ENCODE measurements around the gene EOLA1.
A peak's percentile ranks its signal among the peaks of the same experiment; 100 is the strongest.

EOLA1 gene

DNA sequence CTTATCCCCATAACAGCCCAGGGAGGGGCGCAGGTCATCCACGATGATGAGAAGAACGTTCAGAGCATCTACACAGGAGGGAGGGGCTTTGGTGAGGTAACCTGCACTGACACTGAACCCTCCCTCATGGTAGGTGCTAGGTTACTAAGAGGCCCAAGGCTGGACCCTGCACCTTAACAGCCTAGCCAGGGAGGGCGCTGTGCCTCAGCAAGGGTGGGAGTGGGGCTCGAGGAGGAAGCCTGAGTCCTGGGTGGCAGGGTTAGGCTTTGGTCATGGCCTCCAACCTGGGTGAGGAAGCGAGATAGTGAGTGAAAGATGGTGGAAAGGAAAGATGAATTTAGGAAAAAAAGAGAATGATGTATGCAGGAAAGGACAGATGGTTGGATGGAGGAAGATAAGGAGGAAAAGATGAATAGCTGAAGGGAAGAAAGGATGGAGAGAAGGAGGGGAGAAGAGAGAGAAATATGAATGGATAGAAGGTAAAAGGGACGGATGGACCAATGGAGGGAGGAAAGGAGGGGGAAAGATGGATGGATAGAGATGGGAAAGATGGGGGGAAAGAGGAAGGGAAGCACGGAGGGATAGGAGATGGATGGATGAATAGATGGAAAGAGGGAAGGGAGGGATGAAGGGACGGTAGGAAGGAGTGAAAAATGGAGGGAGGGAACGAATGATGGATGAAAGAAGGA lies 36.4 kb upstream of the EOLA1 start:
- no peak overlapping the region for H3K9ac ChIP-seq (ENCODE audit: low read depth, low read length, poor library complexity)
- WGBS, 2 donors (ENCODE audit: extremely low coverage in 2 of 2, insufficient read length in 2 of 2, insufficient replicate concordance in 1 of 2) = 100% methylated on average over 4 of the region's 10 CpGs
- H3K4ac ChIP-seq (ENCODE audit: low read length) = no peak overlapping the region
- H4K8ac ChIP-seq (ENCODE audit: low read depth, low read length) = no peak overlapping the region
- H2BK15ac ChIP-seq (ENCODE audit: low read length) = no peak overlapping the region
- H3K23ac ChIP-seq (ENCODE audit: low read depth, low read length, poor library complexity) = no peak overlapping the region
- H3K79me1 ChIP-seq (ENCODE audit: low read depth, low read length) = no peaks in the 10 kb centered on the region
- H2AFZ ChIP-seq (ENCODE audit: low read length) = peak overlapping the region; percentile 85
- H2BK5ac ChIP-seq (ENCODE audit: low read length) = no peak overlapping the region
- H3K4me3 ChIP-seq (ENCODE audit: low read length in 2 of 2) = peak overlapping the region; percentile 70 to 90
- no peak overlapping the region for H3K27ac ChIP-seq (replicated peaks; ENCODE audit: low read length)
- H2BK120ac ChIP-seq (ENCODE audit: low read depth, low read length) = no peak overlapping the region
- peak overlapping the region; percentile 49 for H3K4me2 ChIP-seq (ENCODE audit: insufficient read depth, low read length, poor library complexity, severe bottlenecking)
- no peak overlapping the region for H4K91ac ChIP-seq (ENCODE audit: low read depth, low read length, poor library complexity)
- no peaks in the 10 kb centered on the region for H3K27me3 ChIP-seq (ENCODE audit: control insufficient read depth in 3 of 3, insufficient read depth in 3 of 3, low read depth in 1 of 3, low read length in 3 of 3)
- no peaks in the 10 kb centered on the region for H3K9me3 ChIP-seq (replicated peaks in 1 of 2; ENCODE audit: control insufficient read depth in 2 of 2, insufficient read depth in 1 of 2, low read depth in 1 of 2, low read length in 2 of 2)
- peaks cover 7 to 26% of the 10 kb centered on the region in 2 donors for H3K36me3 ChIP-seq (replicated peaks in 1 of 2; ENCODE audit: control insufficient read depth in 2 of 2, insufficient read depth in 2 of 2, low read length in 2 of 2)
- peaks cover 4% of the 10 kb centered on the region in 2 donors for H3K4me1 ChIP-seq (ENCODE audit: control insufficient read depth in 2 of 2, insufficient read depth in 1 of 2, low read depth in 1 of 2, low read length in 2 of 2)
- no peak overlapping the region for H2BK12ac ChIP-seq (ENCODE audit: low read length)
- H3K18ac ChIP-seq (ENCODE audit: low read length) = no peak overlapping the region
- no peak for DNase-seq (ENCODE audit: low spot score)
- H3K14ac ChIP-seq (ENCODE audit: low read length) = no peak overlapping the region
- H2AK5ac ChIP-seq (ENCODE audit: low read depth, low read length) = no peak overlapping the region

DNA sequence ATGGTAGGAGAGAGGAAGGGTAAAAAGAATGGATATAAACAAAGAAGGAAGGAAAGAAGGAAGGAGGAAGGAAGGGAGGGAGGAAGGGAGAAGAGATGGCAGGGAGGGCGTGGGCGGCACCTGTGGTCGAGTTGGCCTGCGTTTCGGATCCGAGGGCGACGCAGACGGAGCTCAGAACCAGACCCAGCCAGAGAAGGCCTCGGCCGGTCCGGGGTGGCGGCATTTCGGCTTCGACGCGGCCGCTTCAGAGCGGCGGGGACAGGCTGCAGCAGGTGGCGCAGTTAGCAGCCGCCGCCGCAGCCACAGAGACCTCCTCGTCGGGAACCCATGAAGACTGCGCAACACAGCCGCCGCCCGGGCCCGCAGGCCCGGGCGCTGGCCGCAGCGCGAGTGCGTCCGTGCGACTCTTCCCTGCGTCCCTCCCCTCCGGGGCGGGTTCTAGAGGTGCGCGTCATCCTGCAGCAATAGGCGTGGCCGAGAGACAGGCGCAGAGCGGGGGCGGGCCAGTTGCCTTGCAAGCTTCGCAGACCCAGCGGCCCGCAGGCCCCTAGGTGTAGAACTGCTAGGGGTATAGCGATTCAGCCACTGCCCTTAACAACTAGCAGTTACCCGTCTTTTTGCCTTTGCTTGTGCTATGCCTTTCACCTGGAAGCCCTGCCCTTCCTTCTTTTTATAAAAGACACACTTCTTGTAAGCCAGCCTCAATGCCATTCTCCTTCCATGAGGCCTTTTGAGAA lies 35.7 kb upstream of the EOLA1 start, which contains the start of gene IDS:
TSS of gene IDS (minus strand) at position 392 of the 737 bp plus-strand sequence. CDS start at position 223, 169 bp downstream.
- no peak within 1 kb of the TSS for H2BK5ac ChIP-seq (ENCODE audit: low read length)
- H3K14ac ChIP-seq (ENCODE audit: low read length) = no peak within 1 kb of the TSS
- H2BK15ac ChIP-seq (ENCODE audit: low read length) = no peak within 1 kb of the TSS
- peak within 1 kb of the TSS; percentile 83 for H3K18ac ChIP-seq (ENCODE audit: low read length)
- H2AK5ac ChIP-seq (ENCODE audit: low read depth, low read length) = no peak within 1 kb of the TSS
- H3K4me3 ChIP-seq (ENCODE audit: low read length in 2 of 2) = peak within 1 kb of the TSS; percentile 70 to 90
- H4K91ac ChIP-seq (ENCODE audit: low read depth, low read length, poor library complexity) = no peak within 1 kb of the TSS
- peak; percentile 62 for DNase-seq (ENCODE audit: low spot score)
- peak within 1 kb of the TSS; percentile 43 for H3K23ac ChIP-seq (ENCODE audit: low read depth, low read length, poor library complexity)
- H3K9ac ChIP-seq (ENCODE audit: low read depth, low read length, poor library complexity) = peak within 1 kb of the TSS; percentile 21
- H3K9me3 ChIP-seq (replicated peaks in 1 of 2; ENCODE audit: control insufficient read depth in 2 of 2, insufficient read depth in 1 of 2, low read depth in 1 of 2, low read length in 2 of 2) = no peaks in the 10 kb centered on the region
- H3K79me1 ChIP-seq (ENCODE audit: low read depth, low read length) = no peaks in the 10 kb centered on the region
- no peak within 1 kb of the TSS for H2BK12ac ChIP-seq (ENCODE audit: low read length)
- H4K8ac ChIP-seq (ENCODE audit: low read depth, low read length) = no peak within 1 kb of the TSS
- peaks cover 0 to 4% (median 0%) of the 10 kb centered on the region in 3 experiments for H3K27me3 ChIP-seq (ENCODE audit: control insufficient read depth in 3 of 3, insufficient read depth in 3 of 3, low read depth in 1 of 3, low read length in 3 of 3)
- H3K4me2 ChIP-seq (ENCODE audit: insufficient read depth, low read length, poor library complexity, severe bottlenecking) = peak within 1 kb of the TSS; percentile 49
- peaks cover 7 to 21% of the 10 kb centered on the region in 2 donors for H3K36me3 ChIP-seq (replicated peaks in 1 of 2; ENCODE audit: control insufficient read depth in 2 of 2, insufficient read depth in 2 of 2, low read length in 2 of 2)
- H3K27ac ChIP-seq (replicated peaks; ENCODE audit: low read length) = no peak within 1 kb of the TSS
- no CpG with 5 or more reads among the region's 54 CpGs for WGBS, 2 donors (ENCODE audit: extremely low coverage in 2 of 2, insufficient read length in 2 of 2, insufficient replicate concordance in 1 of 2)
- no peak within 1 kb of the TSS for H2BK120ac ChIP-seq (ENCODE audit: low read depth, low read length)
- peak within 1 kb of the TSS; percentile 85 for H2AFZ ChIP-seq (ENCODE audit: low read length)
- peaks cover 4% of the 10 kb centered on the region in 2 donors for H3K4me1 ChIP-seq (ENCODE audit: control insufficient read depth in 2 of 2, insufficient read depth in 1 of 2, low read depth in 1 of 2, low read length in 2 of 2)
- H3K4ac ChIP-seq (ENCODE audit: low read length) = no peak within 1 kb of the TSS

DNA sequence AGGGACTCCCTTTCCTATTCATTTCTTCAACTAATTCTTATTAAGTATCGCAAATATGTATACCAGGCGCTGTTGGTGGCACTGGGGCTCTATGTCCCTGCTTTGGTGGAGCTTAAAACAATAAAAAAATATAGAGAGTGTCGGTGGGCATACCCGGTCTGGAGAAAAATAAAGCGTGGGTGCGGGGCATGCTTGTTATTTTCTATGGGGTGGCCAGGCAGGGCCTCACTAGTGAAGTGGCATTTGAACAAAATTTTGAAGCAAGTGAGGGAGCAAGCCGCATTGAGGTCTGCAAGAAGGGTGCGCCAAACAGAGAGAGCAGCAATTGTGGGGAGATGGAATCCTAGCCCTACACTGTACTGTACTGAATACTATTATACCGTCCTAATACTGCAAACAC lies 35.1 kb upstream of the EOLA1 start:
- Histone ChIP-seq H3K79me1 (ENCODE audit: low read depth, low read length) (no peaks in the 10 kb centered on the region), H3K14ac (ENCODE audit: low read length) (no peak overlapping the region), H4K8ac (ENCODE audit: low read depth, low read length) (no peak overlapping the region), H3K27ac (replicated peaks; ENCODE audit: low read length) (no peak overlapping the region), H3K23ac (ENCODE audit: low read depth, low read length, poor library complexity) (no peak overlapping the region), H3K4ac (ENCODE audit: low read length) (no peak overlapping the region), H4K91ac (ENCODE audit: low read depth, low read length, poor library complexity) (no peak overlapping the region), H2AFZ (ENCODE audit: low read length) (peak overlapping the region; percentile 72), H3K4me3 (ENCODE audit: low read length in 2 of 2) (peak overlapping the region in 1 of 2 donors; percentile 70), H2BK5ac (ENCODE audit: low read length) (no peak overlapping the region), H3K4me1 (ENCODE audit: control insufficient read depth in 2 of 2, insufficient read depth in 1 of 2, low read depth in 1 of 2, low read length in 2 of 2) (peaks cover 4% of the 10 kb centered on the region in 2 donors), H3K36me3 (replicated peaks in 1 of 2; ENCODE audit: control insufficient read depth in 2 of 2, insufficient read depth in 2 of 2, low read length in 2 of 2) (peaks cover 5 to 16% of the 10 kb centered on the region in 2 donors), H3K18ac (ENCODE audit: low read length) (no peak overlapping the region), H2BK15ac (ENCODE audit: low read length) (no peak overlapping the region), H2AK5ac (ENCODE audit: low read depth, low read length) (no peak overlapping the region), H3K27me3 (ENCODE audit: control insufficient read depth in 3 of 3, insufficient read depth in 3 of 3, low read depth in 1 of 3, low read length in 3 of 3) (peaks cover 0 to 5% (median 0%) of the 10 kb centered on the region in 3 experiments), H3K4me2 (ENCODE audit: insufficient read depth, low read length, poor library complexity, severe bottlenecking) (no peak overlapping the region), H2BK120ac (ENCODE audit: low read depth, low read length) (no peak overlapping the region), H3K9ac (ENCODE audit: low read depth, low read length, poor library complexity) (no peak overlapping the region), H3K9me3 (replicated peaks in 1 of 2; ENCODE audit: control insufficient read depth in 2 of 2, insufficient read depth in 1 of 2, low read depth in 1 of 2, low read length in 2 of 2) (no peaks in the 10 kb centered on the region), H2BK12ac (ENCODE audit: low read length) (no peak overlapping the region)
- no CpG with 5 or more reads among the region's 9 CpGs for WGBS, 2 donors (ENCODE audit: extremely low coverage in 2 of 2, insufficient read length in 2 of 2, insufficient replicate concordance in 1 of 2)
- no peak for DNase-seq (ENCODE audit: low spot score)

DNA sequence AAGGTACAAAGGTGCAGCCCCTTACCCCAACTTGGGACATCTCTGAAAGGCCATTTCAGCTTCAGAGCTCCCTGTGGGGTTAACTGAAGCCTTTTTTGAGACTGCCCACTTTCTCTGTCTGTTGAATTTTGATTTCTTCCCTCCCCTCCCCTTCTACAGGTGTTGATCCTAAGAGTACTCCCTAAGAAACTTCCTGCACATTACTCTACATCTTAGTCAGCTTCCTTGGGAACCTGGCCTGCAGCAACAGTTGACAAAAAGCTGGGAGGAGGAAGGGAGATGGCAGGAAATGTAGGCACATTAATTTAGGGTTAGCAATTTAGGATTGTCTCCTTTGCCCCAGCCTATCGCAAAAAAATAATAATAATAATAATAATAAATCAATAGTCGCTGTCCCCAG lies 34.5 kb upstream of the EOLA1 start:
- H3K14ac ChIP-seq (ENCODE audit: low read length) = no peak overlapping the region
- peak overlapping the region; percentile 72 for H2AFZ ChIP-seq (ENCODE audit: low read length)
- no peak overlapping the region for H2AK5ac ChIP-seq (ENCODE audit: low read depth, low read length)
- no peak overlapping the region for H4K8ac ChIP-seq (ENCODE audit: low read depth, low read length)
- peaks cover 4% of the 10 kb centered on the region in 2 donors for H3K4me1 ChIP-seq (ENCODE audit: control insufficient read depth in 2 of 2, insufficient read depth in 1 of 2, low read depth in 1 of 2, low read length in 2 of 2)
- H3K4me3 ChIP-seq (ENCODE audit: low read length in 2 of 2) = no peak overlapping the region
- H3K79me1 ChIP-seq (ENCODE audit: low read depth, low read length) = no peaks in the 10 kb centered on the region
- no peak overlapping the region for H3K27ac ChIP-seq (replicated peaks; ENCODE audit: low read length)
- no peak overlapping the region for H2BK12ac ChIP-seq (ENCODE audit: low read length)
- no peak overlapping the region for H3K18ac ChIP-seq (ENCODE audit: low read length)
- no peaks in the 10 kb centered on the region for H3K9me3 ChIP-seq (replicated peaks in 1 of 2; ENCODE audit: control insufficient read depth in 2 of 2, insufficient read depth in 1 of 2, low read depth in 1 of 2, low read length in 2 of 2)
- H3K36me3 ChIP-seq (replicated peaks in 1 of 2; ENCODE audit: control insufficient read depth in 2 of 2, insufficient read depth in 2 of 2, low read length in 2 of 2) = peaks cover 3 to 13% of the 10 kb centered on the region in 2 donors
- WGBS, 2 donors (ENCODE audit: extremely low coverage in 2 of 2, insufficient read length in 2 of 2, insufficient replicate concordance in 1 of 2) = no CpG with 5 or more reads among the region's 2 CpGs
- H3K23ac ChIP-seq (ENCODE audit: low read depth, low read length, poor library complexity) = no peak overlapping the region
- no peak for DNase-seq (ENCODE audit: low spot score)
- no peak overlapping the region for H2BK15ac ChIP-seq (ENCODE audit: low read length)
- no peak overlapping the region for H3K4ac ChIP-seq (ENCODE audit: low read length)
- H2BK5ac ChIP-seq (ENCODE audit: low read length) = no peak overlapping the region
- H3K9ac ChIP-seq (ENCODE audit: low read depth, low read length, poor library complexity) = no peak overlapping the region
- no peak overlapping the region for H3K4me2 ChIP-seq (ENCODE audit: insufficient read depth, low read length, poor library complexity, severe bottlenecking)
- peaks cover 0 to 5% (median 0%) of the 10 kb centered on the region in 3 experiments for H3K27me3 ChIP-seq (ENCODE audit: control insufficient read depth in 3 of 3, insufficient read depth in 3 of 3, low read depth in 1 of 3, low read length in 3 of 3)
- no peak overlapping the region for H4K91ac ChIP-seq (ENCODE audit: low read depth, low read length, poor library complexity)
- H2BK120ac ChIP-seq (ENCODE audit: low read depth, low read length) = no peak overlapping the region
